ENCODE results near the gene TSPAN3. TPM values are rescaled to one million over a fixed set of nuclear protein-coding genes. Genes with fewer than 3 reads are reported as not detected.
A peak's percentile ranks its signal among the peaks of the same experiment; 100 is the strongest.

The TSPAN3 gene
- total RNA-seq, 1 donor from 2014 or later: 80.3 TPM

- intact Hi-C loops (cut with DNase I): loop anchor here (10.0 kb wide), 1 partner anchor 430 kb away; no protein-coding TSS in a partner anchor
- Histone ChIP-seq H3K36me3 (peaks cover 0 to 15% of the 10 kb centered on the region in 2 donors), H3K4me1 (peaks cover 13% of the 10 kb centered on the region), H3K9me3 (no peaks in the 10 kb centered on the region), H3K27ac (no peak overlapping the region), H3K4me3 (no peak overlapping the region), H3K27me3 (no peaks in the 10 kb centered on the region)
- no peak for DNase-seq (ENCODE audit: extremely low spot score in 2 of 2)
- TF ChIP-seq POLR2AphosphoS5 (IDR thresholded peaks at IDR 0.05; ENCODE audit: insufficient read depth in 1 of 2, low read depth in 1 of 2): no peak
Observed at GRCh38 chr15:77115179-77115578, 44.3 kb upstream of the TSPAN3 start.

GRCh38 chr15:77112838-77113504 is 42.1 kb upstream of the TSPAN3 start:
- Histone ChIP-seq H3K27ac (no peak overlapping the region), H3K9me3 (no peaks in the 10 kb centered on the region), H3K4me3 (no peak overlapping the region), H3K4me1 (peaks cover 3% of the 10 kb centered on the region), H3K36me3 (peaks cover 0 to 15% of the 10 kb centered on the region in 2 donors), H3K27me3 (no peaks in the 10 kb centered on the region)
- DNase-seq (ENCODE audit: extremely low spot score in 2 of 2): no peak
- intact Hi-C loops (cut with DNase I): loop anchor here (10.0 kb wide), 1 partner anchor 432 kb away; no protein-coding TSS in a partner anchor
- TF ChIP-seq POLR2AphosphoS5 (IDR thresholded peaks at IDR 0.05; ENCODE audit: insufficient read depth in 1 of 2, low read depth in 1 of 2) (no peak), POLR2A (IDR thresholded peaks at IDR 0.05) (no peak), CTCF (IDR thresholded peaks at IDR 0.05) (no peak)

- Histone ChIP-seq H3K4me1 (peaks cover 15% of the 10 kb centered on the region), H3K27ac (no peak overlapping the region), H3K4me3 (no peak overlapping the region), H3K27me3 (no peaks in the 10 kb centered on the region), H3K9me3 (no peaks in the 10 kb centered on the region), H3K36me3 (peaks cover 0 to 15% of the 10 kb centered on the region in 2 donors)
- TF ChIP-seq POLR2AphosphoS5 (IDR thresholded peaks at IDR 0.05; ENCODE audit: insufficient read depth in 1 of 2, low read depth in 1 of 2) (no peak), CTCF (IDR thresholded peaks at IDR 0.05) (no peak), POLR2A (IDR thresholded peaks at IDR 0.05) (no peak)
- intact Hi-C loops (cut with DNase I): loop anchor here (10.0 kb wide), 1 partner anchor 433 kb away; no protein-coding TSS in a partner anchor
- no peak for DNase-seq (ENCODE audit: extremely low spot score in 2 of 2)
Observed at GRCh38 chr15:77111789-77112188, 40.9 kb upstream of the TSPAN3 start.

GRCh38 chr15:77107531-77108355 is 36.8 kb upstream of the TSPAN3 start:
- Histone ChIP-seq H3K4me3 (no peak overlapping the region), H3K36me3 (no peaks in the 10 kb centered on the region), H3K4me1 (peaks cover 24% of the 10 kb centered on the region), H3K27me3 (no peaks in the 10 kb centered on the region), H3K27ac (peak overlapping the region; percentile 17), H3K9me3 (no peaks in the 10 kb centered on the region)
- no peak for TF ChIP-seq POLR2A (IDR thresholded peaks at IDR 0.05)
- TF ChIP-seq CTCF (IDR thresholded peaks at IDR 0.05): peak in 1 of 3 experiments; percentile 58
- TF ChIP-seq POLR2AphosphoS5 (IDR thresholded peaks at IDR 0.05; ENCODE audit: insufficient read depth in 1 of 2, low read depth in 1 of 2): no peak
- intact Hi-C loops (cut with DNase I): no loop called here
- DNase-seq (ENCODE audit: extremely low spot score in 2 of 2): no peak

GRCh38 chr15:77107068-77107467 is 36.2 kb upstream of the TSPAN3 start:
- Histone ChIP-seq H3K4me3 (no peak overlapping the region), H3K9me3 (no peaks in the 10 kb centered on the region), H3K36me3 (no peaks in the 10 kb centered on the region), H3K4me1 (peaks cover 24% of the 10 kb centered on the region), H3K27ac (peak overlapping the region; percentile 20), H3K27me3 (no peaks in the 10 kb centered on the region)
- intact Hi-C loops (cut with DNase I): no loop called here
- no peak for DNase-seq (ENCODE audit: extremely low spot score in 2 of 2)
- TF ChIP-seq CTCF (IDR thresholded peaks at IDR 0.05): no peak
- no peak for TF ChIP-seq POLR2AphosphoS5 (IDR thresholded peaks at IDR 0.05; ENCODE audit: insufficient read depth in 1 of 2, low read depth in 1 of 2)
- TF ChIP-seq POLR2A (IDR thresholded peaks at IDR 0.05): no peak

Measured in vagina (tissue), 2 donors.